CD4-positive, alpha-beta T cell treated with Interleukin-10 for 1 hour (primary cell): ENCODE results near the gene SPACA4.
"Not testable (repeated sequence)": the region's sequence is repeated elsewhere in the genome, so short reads cannot be mapped to it uniquely, and the experiment has no call there.

Experiments
- DNase-seq: peaks from one replicate; pipeline ENCODE4 v3.0.0-alpha.2; 2020

SPACA4 gene

DNA sequence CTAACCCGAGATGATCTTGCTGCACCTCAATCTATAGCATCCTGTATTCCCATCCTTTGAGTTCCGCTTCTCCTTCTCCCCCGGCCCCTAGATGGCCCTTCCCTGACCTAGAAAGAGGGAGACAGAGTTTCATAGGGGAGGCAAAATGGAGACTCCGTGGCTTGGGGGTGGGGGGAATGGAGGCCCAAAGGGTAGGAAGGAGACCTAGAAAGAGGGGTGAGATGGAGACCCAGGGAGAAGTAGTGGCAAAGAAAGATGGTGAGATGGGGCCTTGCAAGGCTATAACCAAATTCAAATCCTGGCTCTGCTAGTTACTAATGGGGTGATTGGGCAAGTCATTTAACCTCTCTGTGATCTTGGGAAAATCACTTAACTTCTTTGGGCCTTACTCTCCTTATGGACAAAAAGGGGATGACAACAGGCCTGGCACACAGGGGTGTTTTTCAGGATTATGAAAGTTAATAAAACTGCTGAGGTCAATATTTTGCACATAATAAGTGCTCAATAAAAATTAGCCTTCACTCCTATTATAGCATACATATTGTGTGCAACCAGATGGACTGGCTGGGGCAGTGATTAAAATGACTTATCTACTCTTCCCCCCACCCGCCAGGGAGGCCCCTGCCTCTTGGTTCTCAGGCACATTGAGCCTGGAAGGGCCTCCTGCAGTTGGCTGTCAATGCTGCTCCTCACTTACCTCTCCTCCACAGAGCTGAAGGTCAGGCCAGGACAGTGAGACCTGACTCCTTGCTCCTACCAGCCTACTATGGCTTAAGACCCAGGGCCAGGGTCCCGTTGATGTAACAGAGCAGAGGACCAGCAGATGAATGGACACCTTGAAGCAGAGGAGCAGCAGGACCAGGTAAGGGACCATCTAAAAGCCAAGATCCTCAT lies 13.4 kb downstream of the SPACA4 start:
- peak; percentile 19 for DNase-seq

DNA sequence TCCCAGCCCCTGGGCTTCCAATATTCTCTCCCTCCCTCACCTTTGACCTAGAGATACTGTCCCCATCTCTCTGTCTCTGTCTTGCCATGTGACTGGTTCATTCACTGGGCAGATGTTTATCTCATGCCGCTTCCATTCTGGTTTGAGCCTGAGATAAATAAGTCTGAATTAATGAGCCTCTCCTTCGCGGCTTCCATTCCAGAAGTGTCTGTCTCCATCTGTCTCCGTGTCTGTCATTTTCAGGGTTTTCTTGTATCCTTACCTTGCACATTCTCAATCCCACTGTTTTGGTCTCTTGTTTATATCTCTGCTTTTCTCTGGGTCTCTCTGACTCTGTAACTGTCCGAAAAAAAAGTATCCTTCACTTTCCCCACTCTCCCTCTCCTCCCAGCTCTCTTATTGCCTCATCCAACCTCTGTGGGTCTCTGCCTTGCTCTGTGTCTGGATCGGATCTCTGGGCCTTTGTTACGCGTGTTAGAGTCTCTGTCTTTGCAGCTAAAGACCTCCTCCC lies 17.1 kb downstream of the SPACA4 start:
- DNase-seq: no peak

GRCh38 chr19:48624067-48624594 lies 17.6 kb downstream of the SPACA4 start:
- peak; percentile 97 for DNase-seq

DNA sequence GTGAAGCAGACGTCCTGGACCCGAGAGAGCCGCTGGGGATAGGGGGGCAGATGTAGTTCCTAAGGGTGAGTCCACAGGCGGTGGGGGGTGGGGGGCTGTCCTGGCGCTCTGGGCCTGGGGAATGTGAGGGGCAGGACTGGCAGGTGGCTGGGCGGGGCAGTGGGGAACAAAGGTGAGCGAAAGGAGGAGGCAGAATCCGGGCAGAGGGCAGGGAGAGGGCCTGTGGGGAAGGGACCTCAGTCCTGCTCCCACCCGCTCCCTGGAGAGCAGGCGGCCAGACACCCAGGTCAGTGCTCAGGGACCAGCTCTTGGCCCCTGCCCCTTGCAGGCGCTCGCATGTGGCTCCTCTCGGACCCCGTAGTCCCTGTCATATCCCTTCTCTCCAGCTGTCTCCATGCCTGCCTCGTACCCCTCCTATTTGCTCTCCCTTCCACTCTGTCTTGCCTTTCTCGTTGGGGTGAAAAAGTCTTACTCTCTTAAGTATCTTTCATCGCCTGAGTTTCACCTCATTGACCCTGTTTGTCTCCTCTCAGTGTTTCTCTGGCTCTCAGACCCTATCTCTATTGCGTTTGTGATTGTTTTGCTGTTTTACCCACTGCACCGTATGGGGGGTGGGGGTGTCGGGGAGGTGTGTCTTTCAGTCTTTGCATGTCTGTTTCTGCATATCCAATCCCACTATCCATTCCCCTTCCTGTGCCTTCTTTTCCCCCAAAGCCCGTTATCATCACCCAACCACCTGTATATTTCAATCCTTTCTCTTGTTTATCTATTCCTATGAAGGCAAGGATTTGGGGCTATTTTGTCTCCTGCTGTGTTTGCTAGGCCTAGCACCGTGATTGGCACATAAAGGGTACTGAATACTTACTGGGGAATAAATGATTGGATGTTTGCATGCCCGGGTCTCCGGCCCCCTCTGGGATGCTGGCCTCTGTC lies 18.5 kb downstream of the SPACA4 start:
- no peak for DNase-seq

DNA sequence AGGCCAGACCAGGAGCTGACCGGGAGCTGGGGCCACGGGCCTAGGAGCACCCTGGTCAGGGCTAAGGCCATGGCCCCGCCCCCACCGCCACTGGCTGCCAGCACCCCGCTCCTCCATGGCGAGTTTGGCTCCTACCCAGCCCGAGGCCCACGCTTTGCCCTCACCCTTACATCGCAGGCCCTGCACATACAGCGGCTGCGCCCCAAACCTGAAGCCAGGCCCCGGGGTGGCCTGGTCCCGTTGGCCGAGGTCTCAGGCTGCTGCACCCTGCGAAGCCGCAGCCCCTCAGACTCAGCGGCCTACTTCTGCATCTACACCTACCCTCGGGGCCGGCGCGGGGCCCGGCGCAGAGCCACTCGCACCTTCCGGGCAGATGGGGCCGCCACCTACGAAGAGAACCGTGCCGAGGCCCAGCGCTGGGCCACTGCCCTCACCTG lies 19.4 kb downstream of the SPACA4 start:
- DNase-seq: no peak

DNA sequence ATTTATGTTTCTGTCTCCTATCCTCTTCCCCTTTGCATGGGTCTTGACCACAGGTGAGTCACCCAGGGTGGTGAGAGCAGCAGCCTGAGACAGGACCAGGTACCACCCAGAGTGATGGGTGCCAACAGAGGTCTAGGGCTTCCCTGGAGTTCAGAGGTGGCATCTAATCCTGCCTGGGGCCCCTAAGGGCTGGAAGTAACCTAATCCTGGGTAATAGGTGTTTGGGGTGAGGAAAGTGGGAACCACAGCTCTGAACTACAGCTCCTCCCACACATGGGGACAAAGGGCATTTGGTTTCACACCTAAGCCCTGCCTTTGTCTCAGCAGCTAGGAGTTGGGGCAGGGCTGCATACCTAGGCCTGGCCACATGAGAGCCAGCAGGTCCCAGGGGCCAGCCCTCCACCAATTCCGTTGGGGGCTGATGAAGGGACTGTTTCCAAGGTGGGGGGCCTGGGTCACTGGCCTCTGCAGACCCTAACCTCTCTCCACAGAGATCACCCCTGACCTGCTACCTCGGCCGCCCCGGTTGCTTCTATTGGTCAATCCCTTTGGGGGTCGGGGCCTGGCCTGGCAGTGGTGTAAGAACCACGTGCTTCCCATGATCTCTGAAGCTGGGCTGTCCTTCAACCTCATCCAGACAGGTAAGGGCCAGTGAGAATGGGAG lies 20.8 kb downstream of the SPACA4 start:
- peak; percentile 23 for DNase-seq

DNA sequence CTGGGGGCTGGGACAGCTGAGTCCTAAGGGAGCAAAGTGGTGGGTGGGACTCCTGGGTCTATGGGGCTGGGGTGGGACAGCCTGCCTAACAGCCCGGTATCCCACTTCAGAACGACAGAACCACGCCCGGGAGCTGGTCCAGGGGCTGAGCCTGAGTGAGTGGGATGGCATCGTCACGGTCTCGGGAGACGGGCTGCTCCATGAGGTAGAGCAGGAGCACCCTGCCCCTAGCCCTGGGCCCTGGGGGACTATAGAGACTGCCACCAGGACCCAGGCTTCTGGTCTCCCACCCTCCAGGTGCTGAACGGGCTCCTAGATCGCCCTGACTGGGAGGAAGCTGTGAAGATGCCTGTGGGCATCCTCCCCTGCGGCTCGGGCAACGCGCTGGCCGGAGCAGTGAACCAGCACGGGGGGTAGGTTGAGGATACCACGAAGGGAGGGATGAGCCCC lies 21.3 kb downstream of the SPACA4 start:
- DNase-seq: no peak

DNA sequence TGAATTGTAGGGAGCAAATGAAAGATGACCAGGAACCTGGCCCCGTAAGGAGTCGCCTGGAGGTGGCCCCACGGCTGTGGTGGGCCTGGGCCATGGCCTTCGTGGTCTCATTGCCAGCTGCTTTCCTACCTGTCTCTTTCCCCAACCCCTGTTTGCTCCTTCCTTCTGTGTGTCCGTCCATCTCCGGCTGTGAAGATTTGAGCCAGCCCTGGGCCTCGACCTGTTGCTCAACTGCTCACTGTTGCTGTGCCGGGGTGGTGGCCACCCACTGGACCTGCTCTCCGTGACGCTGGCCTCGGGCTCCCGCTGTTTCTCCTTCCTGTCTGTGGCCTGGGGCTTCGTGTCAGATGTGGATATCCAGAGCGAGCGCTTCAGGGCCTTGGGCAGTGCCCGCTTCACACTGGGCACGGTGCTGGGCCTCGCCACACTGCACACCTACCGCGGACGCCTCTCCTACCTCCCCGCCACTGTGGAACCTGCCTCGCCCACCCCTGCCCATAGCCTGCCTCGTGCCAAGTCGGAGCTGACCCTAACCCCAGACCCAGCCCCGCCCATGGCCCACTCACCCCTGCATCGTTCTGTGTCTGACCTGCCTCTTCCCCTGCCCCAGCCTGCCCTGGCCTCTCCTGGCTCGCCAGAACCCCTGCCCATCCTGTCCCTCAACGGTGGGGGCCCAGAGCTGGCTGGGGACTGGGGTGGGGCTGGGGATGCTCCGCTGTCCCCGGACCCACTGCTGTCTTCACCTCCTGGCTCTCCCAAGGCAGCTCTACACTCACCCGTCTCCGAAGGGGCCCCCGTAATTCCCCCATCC lies 22.1 kb downstream of the SPACA4 start:
- no peak for DNase-seq

DNA sequence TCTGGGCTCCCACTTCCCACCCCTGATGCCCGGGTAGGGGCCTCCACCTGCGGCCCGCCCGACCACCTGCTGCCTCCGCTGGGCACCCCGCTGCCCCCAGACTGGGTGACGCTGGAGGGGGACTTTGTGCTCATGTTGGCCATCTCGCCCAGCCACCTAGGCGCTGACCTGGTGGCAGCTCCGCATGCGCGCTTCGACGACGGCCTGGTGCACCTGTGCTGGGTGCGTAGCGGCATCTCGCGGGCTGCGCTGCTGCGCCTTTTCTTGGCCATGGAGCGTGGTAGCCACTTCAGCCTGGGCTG lies 22.7 kb downstream of the SPACA4 start:
- DNase-seq: no peak

- DNase-seq: peak; percentile 28
These were observed 23.2 kb downstream of the SPACA4 start for GRCh38 chr19:48629599-48630295.

DNA sequence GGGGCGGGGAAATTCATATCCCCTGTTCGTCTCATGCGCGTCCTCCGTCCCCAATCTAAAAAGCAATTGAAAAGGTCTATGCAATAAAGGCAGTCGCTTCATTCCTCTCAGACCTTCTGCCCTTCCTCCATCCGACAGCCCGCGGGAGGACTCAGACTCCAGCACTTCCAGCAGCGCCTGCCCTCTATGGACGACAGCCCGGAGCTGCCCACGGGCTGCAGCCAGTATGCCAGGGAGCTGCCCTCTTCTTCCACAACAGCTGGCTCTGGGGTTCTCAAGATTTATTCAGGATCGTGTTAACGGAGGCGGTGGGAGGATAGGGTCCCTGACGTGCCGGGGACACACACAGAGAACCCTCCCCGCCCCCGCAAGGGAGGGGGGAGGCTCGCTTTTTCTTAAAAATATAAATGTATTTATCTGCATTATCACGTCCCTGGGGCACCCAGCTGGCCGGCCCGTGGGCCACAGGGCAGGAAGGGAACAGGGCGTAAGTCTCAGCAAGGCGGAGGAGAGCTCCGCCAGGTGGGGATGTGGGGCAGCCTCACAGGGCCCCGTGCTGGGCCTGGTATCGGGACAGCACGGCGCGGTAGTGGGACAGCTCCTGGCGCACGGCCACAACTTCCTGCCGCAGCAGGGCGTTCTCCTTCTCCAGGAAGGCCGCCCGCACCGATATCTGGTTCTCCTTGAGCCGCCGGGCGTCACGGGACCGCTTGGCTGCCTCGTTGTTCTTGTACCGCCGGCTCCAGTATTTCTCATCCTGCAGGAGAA lies 23.9 kb downstream of the SPACA4 start:
- no peak for DNase-seq

GRCh38 chr19:48631225-48631624 lies 24.7 kb downstream of the SPACA4 start:
- no peak for DNase-seq

DNA sequence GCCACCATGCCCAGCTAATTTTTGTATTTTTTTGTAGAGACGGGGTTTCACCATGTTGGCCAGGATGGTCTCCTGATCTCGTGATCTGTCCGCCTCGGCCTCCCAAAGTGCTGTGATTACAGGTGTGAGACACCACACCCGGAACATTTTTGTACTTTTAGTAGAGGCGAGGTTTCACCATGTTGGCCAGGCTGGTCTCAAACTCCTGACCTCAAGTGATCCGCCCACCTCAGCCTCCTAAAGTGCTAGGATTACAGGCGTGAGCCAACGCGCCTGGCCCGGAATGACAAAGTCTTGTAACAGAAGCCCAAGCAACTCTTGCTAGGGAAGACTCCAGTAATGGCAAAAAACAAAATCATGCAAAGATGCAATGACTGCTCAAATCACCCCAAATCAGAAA lies 25.7 kb downstream of the SPACA4 start:
- DNase-seq: not testable (repeated sequence)

- DNase-seq: no peak
These were observed 26.2 kb downstream of the SPACA4 start for GRCh38 chr19:48632692-48633147.

DNA sequence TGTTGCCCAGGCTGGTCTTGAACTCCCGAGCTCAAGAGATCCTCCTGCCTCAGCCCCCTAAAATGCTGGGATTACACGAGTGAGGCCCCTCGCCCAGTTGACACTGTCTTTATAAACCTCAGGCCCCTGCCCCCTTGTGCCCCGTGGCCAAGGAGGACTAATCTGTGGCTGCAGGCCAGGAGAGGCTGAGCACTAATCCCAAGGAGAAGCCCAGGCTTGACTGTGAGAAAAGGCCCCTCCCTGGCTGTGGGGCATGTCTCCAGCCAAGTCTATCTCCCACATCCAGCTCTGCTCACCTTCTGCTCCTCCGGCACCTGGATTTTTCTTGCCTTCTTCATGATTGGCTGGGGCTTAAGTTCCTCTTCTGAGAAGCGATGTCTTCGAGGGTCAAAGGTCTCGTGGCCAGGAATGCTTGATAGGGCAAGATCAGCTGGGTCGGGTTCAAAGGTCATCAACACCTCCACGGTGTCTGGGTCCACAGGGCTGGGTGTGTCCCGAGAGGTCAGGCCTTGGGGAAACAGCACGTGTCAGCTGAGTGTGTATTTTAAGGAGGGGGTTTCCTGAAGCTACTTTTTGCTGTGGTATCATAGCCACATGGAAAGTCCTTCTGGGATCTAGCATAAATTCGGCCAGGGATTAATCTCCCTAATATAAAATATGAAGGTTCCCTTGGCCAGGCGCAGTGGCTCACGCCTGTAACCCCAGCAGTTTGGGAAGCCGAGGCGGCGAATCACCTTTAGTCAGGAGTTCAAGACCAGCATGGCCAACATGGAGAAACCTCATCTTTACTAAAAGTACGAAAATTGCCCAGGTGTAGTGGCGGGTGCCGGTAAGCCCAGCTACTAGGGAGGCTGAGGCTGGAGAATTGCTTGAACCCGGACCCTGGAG lies 26.9 kb downstream of the SPACA4 start:
- no peak for DNase-seq

GRCh38 chr19:48634036-48634342 lies 27.4 kb downstream of the SPACA4 start:
- DNase-seq: no peak

GRCh38 chr19:48634424-48635262 lies 28.1 kb downstream of the SPACA4 start:
- DNase-seq: peak; percentile 93

- DNase-seq: peak; percentile 75
These were observed 28.9 kb downstream of the SPACA4 start for GRCh38 chr19:48635263-48635965.
